Measurements from ENCODE around the gene FRMPD2.
A peak's percentile ranks its signal among the peaks of the same experiment; 100 is the strongest.

FRMPD2 gene, protein sequence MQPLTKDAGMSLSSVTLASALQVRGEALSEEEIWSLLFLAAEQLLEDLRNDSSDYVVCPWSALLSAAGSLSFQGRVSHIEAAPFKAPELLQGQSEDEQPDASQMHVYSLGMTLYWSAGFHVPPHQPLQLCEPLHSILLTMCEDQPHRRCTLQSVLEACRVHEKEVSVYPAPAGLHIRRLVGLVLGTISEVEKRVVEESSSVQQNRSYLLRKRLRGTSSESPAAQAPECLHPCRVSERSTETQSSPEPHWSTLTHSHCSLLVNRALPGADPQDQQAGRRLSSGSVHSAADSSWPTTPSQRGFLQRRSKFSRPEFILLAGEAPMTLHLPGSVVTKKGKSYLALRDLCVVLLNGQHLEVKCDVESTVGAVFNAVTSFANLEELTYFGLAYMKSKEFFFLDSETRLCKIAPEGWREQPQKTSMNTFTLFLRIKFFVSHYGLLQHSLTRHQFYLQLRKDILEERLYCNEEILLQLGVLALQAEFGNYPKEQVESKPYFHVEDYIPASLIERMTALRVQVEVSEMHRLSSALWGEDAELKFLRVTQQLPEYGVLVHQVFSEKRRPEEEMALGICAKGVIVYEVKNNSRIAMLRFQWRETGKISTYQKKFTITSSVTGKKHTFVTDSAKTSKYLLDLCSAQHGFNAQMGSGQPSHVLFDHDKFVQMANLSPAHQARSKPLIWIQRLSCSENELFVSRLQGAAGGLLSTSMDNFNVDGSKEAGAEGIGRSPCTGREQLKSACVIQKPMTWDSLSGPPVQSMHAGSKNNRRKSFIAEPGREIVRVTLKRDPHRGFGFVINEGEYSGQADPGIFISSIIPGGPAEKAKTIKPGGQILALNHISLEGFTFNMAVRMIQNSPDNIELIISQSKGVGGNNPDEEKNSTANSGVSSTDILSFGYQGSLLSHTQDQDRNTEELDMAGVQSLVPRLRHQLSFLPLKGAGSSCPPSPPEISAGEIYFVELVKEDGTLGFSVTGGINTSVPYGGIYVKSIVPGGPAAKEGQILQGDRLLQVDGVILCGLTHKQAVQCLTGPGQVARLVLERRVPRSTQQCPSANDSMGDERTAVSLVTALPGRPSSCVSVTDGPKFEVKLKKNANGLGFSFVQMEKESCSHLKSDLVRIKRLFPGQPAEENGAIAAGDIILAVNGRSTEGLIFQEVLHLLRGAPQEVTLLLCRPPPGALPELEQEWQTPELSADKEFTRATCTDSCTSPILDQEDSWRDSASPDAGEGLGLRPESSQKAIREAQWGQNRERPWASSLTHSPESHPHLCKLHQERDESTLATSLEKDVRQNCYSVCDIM (N-terminal part only)

DNA sequence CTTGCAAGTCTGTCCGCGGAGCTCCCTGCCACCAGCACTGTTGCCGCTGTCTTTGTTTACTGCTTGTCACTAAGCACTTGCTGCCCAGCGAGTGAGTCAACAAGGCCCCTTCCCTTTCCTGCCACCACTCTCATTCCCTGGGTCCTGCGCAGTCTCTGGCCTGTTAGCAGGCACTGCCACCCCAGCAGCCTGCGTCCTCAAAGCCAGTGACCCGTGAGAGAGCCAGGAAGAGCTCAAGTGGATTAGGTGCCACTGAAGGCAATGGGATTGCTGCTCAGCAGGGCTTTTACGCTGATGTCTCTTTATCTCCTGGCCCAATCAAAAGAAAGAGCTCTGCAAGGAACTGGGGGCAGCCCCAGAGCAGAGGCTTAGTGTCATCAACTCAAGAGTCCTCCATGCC lies at the start of gene FRMPD2:
TSS of gene FRMPD2 (minus strand) at position 61 of the 400 bp plus-strand sequence. CDS start 129 bp downstream, outside the sequence.
- DNase-seq = peak; percentile 8

DNA sequence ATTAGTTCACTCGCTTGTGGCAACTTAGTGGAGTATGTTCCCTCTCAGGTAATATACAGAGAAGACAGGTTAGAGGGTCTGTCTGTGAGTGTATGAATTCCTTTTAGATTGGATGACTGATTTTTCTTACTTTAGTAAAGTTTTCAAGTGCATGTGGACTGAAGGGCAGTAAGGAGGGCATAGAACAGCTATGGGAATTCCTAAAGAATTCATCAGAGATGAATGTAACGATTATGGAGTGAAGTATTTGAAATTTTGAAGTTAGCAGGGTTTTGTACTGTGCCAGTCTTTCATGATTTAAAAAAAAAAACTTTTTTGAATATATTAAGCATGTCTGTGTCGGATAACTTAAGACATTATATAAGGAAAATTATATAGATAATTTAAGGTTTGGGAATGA lies 47.5 kb upstream of the FRMPD2 start:
- DNase-seq = no peak

DNA sequence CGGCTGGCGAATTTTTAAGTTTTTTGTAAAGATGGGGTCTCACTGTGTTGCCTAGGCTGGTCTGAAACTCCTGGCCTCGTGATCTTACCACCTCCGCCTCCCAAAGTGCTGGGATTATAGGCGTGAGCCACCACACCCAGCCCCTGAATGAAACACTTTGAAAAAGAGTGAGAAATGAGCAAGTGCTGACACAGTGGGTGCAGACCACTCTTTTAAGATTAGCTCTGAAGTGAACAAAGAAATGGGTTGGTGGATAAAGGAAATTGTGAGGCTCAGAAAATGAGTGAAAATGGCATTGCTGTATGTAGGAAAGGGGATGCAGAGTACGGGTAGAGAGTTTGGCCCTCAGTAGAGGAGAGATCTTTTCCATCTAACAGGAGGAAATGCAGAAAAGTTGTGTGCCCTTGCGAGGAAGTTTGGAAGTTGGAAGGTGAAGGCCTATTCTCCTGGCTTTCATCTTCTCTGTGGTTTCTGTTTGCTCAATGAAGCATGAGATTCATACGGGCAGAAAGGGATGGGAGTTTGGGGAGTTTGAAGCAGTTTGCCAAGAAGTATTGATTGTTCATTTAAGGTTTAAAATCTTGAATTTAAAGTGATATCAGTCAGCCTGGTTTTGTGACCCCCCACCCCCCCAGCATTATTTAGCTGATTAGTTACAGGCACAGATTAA lies 43.0 kb upstream of the FRMPD2 start:
- DNase-seq = no peak

DNA sequence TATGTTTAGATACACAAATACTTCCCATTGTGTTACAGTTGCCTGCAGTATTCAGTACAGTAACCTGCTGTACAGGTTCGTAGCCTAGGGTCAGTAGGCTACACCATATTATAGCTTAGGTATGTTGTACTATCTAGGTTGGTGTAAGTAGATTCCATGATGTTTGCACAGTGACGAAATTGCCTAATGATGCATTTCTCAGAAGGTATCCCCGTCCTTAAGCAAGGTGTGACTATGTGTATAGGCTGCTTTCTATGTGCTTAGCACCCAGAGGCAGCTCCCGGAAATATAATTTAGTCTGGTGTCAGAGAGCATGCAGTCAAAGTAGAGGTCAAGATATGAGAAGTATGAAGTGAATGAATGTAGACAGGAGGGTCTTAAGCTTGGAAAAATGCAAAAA lies 41.7 kb upstream of the FRMPD2 start:
- DNase-seq = peak; percentile 16

DNA sequence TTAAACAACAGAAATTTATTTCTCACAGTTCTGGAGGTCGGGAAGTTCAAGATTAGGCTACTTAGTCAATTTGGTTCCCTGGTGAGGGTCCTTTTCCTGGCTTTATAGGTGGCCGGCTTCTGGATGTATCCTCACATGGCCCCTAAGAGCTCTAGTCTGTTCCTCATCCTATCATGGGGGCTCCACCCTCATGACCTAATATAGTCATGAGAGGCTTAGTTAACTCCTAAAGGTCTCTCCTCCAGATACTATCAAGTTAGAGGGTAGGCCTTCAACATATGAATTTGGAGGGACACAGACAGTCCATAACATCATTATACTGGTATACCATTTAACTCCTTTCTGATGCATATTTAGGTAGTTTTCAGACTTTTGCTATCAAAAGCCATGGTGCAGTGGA lies 39.6 kb upstream of the FRMPD2 start:
- no peak for DNase-seq

DNA sequence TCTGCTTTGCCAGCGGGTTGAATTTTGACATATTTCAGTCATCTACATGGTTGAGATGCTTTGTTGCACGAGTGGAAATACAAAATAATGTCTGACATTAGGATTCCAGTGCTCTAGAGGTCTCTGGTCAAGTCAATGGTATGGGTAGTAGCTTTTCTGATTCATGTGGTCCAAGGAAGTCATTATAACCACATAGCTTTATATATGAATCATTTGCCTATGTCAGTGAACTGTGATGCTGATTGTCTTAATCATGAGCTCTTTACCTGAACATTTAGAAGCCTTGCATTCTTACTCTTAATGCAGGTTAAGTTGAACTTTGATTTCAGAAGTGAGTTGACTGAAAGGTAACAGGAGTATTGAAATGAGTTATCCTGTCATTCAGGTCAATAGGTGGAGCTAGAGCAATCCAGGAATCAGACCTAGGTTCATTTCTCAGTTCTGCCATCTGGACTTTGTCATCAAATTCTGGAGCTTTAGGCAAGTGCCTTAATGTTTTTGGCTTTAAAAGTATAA lies 35.3 kb upstream of the FRMPD2 start:
- peak; percentile 21 for DNase-seq

DNA sequence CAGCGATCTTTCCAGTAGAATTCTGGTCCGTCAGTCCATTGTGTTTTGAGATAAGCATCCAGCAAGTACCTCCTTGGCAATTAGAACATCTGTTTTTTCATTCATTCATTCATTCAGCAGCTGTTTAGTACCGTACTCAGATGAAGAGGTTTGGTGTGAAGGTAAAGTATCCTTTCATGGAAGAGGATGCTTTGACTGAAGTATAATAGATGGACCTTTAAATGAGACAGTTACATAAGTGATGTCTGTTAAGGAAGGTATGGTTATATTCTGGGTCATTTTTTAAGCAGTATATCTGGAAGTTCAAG lies 33.2 kb upstream of the FRMPD2 start:
- peak; percentile 3 for DNase-seq

DNA sequence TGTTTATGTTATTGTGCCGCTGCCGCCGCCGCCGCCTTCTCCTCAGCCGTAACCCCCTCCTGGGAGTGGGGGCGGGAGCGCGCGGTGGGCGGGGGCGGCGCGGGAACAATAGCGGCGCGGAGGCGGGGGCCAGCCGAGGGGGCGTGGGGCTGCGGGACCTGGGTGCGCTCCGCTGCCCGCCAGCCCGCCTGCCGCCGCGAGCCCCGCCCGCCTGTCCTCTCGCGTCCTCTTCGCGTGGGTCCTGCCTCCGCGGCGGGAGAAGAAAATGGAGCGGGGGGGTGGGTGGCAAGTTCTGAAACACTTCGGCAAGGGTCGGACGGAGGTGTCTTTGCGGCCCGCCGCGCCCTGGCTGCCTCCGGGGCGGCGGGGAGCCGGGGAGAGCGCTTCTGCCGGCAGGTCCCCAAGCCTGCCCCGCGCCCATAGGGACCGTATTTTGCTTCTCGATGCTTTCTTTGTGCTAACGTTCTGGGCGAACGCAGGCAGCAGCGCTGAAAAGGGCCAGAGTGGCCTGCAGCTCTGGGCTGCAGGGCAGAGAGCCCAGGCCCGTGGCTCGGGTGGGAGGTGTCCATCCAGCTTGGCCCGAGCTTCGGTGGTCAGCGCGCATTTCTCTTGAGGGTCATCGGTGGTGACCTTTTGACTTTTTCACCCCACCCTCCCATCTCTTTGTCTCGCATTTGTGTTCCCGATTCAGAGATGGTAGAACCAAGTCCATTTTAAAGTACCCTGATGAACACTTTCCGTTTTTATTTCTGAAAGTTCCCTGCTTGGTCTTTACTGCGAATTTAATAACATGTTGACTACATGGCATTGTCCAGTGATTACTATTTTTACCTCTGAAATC lies 32.6 kb upstream of the FRMPD2 start:
- peak; percentile 79 for DNase-seq

DNA sequence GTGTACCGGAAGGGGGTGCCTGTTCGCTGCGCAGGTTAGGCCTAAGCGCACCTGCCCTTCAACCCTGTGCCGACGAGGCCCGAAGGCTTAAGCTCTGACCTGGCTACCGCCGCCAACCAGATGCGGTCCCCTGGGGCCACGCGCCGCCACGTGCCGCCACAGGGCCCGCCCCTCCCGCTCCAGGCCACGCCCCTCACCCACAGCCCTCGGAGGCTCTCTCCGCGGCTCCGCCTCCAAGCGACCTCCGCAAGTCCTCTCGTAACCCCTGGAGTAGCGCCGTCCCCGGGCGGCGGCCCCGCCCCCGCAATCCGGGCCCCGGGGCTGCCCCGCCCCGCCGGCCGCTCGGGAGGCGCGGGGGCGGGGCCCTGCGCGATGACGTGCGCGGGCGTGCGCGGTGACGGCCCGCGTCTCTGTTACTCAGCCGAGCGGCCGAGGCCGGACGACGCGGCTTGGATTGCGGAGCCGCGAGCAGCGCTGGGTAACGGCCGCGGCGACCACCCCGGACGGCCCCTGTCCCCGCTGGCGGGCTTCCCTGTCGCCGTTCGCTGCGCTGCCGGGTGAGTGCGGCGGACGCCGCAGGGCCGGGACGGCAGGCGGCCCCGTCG lies 31.9 kb upstream of the FRMPD2 start, which contains the start of gene MAPK8:
TSS of gene MAPK8 (plus strand) at position 413 of the 605 bp plus-strand sequence. CDS start 94,984 bp downstream, outside the sequence.
- DNase-seq = peak; percentile 92

DNA sequence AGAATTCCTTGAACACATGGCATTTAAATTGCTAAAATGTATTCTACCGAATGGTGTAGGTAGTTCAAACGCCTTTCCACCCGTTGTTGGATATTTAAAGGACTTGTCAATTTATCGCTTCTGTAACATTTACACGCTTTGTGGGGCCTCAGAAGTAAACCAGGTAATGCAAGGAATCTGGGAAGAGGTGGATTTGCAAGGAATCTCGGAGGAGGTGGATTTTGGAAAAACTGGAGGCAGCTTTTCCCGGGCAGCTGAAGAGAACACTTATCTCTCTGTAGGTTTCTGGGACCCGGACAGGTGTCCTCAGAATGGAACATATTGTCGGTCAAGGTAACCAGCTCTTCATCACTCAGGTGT lies 31.4 kb upstream of the FRMPD2 start:
- DNase-seq = no peak

DNA sequence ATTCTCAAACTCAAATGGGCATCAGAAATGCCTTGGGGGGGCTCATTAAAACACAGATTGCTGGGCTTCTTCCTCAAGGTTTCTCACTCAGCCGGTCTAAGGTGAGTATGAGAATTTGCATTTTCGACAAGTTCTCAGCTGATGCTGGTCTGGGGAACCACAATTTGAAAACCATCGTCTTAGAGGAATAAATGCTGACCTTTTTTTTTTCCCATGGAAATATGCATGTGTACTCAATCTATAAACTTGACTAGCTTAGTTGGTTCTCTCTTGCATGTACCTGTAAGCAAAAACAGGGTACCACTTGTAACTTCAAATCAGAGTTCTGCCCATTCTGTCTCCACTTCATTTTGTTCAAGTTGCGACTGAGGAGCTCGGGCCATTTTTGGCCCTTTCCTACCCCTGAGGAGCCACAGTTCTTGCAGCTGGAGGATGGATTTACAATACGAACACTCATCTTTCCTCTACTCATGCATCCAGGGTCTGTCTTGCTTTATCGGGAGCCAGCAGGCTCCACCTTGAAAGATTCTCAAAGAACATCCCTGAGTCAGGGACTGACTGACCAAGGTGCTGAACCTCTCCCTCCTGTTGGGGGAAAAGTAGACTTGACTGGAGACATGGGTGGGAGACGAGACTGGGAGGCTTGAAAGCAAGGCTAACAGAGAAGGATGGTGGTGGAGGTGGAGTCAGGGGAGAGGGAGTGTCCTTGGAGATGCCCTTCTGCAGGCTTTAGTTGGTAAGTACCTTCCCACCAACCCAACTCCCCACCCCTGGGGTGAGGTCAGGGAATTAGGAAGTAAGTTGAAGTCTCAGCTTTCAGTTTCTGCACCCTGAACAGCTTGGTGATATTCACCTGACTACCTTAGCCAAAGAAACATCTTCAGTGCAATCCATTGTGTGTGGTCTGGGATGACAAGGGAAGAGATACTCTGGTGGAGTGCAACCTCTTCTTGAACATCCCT lies 28.3 kb upstream of the FRMPD2 start:
- no peak for DNase-seq

DNA sequence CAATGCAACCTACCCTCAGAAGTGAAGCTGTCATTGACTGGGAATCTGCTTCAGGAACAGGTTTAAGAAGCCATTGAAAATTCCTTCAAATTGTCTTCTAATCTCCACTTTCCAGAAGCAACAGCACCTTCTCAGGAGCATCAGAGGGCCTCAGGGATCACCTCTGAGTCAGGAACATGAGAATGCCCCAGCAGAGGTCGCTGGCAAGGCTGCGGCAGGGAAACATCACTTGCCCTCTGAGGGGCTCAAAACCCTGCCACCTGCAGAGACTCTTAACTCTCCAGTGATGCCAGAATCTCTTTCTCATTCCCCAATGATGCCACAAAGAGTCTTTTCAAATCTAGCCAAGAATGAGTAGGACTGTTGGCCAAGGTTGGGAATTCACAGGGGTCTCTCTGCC lies 26.1 kb upstream of the FRMPD2 start:
- no peak for DNase-seq

DNA sequence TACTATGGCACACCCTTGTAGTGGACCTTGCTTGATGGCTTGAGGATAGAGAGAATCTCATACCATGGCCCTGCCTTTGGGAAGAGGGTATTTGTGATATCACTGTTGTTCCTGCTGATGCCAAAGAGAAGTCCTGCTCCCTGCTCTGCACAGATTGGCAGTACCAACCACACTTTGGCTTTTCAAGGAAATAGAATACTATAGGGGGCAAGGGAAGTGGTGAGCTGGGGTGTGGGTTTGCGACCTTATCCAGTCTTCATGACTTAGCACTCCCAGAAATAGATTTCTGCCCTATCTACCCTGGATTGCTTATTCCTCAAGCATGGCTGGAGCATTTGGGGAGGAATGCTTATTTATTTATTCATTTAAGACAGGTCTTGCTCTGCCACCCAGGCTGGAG lies 25.2 kb upstream of the FRMPD2 start:
- no peak for DNase-seq

DNA sequence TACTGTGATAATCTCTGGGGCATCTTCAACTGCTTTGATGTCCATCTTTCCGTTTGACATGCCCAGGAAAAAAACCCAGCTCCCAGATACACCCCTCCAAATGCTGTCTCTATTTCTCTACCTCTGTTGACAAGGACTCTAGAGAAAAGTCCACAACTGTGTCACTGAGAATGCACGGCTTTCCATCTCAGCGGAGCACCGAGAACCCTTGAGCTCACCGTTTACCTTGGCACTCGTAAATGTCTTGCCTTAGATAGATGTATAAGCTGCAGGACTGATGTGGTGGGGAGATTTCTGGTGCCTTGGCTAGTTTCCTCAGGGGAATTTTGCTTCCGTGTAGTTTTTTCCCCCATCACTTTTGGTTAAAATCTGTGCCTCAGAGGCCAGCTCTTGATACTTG lies 24.6 kb upstream of the FRMPD2 start:
- DNase-seq = no peak

DNA sequence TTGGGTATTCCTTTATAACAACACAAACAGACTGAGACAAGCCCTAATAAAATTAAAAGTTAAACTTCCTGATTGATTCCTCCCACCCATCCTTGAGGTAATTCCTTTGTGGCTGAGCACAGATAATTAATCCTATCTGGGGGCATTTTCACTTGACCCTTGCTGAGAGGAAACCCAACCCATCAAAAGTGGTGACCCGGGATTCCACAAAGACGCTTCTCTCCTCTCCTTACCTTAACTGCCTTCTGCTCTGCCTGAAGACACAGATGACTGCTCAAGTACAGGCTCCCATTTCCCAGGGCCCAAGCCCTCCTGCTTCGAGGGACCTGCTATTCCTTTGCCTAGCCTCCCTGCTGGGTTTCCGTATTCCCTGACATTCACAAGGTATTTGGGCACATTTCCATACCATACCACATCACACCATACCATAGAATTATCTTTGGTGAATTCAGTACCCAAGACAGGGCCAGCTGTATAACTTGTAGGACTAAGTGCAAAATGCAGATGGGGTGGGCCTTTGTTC lies 22.1 kb upstream of the FRMPD2 start:
- no peak for DNase-seq

DNA sequence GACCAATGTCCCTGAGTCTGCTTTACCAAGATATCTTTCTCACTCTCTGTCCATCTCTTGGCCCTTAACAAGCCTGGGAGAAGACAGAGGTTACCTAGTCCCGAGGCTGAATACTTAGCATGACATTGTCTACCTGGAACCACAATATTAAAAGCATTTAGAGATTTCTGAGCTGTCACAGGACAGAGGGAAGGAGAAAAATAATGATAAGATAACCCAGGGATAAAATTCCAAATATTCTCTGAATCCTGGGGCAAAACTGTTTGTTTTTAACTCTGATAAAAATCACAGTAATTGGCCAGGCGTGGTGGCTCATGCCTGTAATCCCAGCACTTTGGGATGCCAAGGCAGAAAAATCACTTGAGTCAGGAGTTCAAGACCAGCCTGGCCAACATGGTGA lies 19.9 kb upstream of the FRMPD2 start:
- DNase-seq = no peak

DNA sequence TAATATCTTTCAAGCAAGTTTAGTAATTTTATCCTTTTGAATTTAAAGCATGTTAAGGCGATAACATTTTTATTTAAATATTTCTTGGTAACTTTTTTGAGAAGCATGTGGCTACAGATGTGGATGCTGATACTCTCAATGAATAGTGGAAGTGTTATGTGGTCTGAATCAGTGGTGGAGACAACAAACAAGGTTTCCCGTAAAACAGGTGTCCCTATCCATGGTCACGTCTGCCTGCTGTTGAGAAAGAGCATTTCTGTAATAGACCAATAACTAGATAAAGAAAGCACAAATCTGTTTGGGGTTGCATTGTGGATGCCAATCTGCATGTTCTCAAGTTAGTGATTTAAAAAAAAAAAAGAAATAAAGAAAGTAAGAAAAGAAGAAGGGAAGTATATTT lies 18.1 kb upstream of the FRMPD2 start:
- DNase-seq = no peak

DNA sequence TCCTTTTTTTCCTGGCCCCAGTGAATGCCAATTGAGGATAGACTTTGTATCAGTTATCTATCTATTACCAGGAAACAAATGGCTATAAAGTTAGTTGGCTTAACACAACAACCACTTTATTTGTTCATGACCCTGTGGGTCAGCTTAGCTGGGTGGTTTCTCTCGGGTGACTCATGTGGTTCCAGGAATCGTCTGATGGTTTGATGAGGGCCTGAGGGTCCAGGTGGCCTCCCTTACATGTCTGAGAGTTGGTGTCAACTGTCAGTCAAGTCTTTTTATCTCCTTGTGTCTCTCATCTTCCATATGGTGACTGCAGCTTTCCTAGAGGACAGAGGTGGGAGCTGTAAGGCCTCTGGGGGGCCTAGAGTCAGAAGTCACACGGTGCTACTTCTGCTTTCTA lies 16.7 kb upstream of the FRMPD2 start:
- no peak for DNase-seq

DNA sequence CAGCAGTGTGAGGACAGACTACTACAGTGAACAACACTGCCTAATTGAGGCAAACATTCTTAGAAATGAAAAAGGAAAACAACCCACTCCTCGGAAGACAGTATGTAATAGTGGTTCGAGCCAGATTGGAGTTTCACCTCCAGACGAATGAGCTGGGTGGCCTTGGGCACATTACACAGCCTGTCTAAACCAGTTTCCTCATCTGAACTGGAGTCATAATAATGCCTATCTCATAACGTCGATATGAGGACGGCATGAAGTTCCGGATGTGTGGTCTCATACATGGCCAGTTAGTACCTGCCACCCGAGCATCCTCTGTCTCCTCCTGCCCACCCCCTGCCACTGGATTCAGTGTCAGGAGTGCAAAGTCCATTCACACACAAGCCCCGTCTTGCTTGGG lies 15.8 kb upstream of the FRMPD2 start:
- no peak for DNase-seq

Measured in NCI-H69 (cell line).